K562 (cell line): ENCODE measurements around the gene PYROXD2. TPM values are rescaled to one million over a fixed set of nuclear protein-coding genes. Genes with fewer than 3 reads are reported as not detected.

ENCODE experiments used
- ATAC-seq: fragments of 200-7000 bp; cut with Tn5 transposase; 3 replicates; pipeline ENCODE4 v1.9.1; 2020; ENCODE audit warnings: moderate library complexity
- BruUV-seq: library from RNA; stranded (reverse); fragments of 400-500 nt; replicated peaks from 2 replicates; lab custom pipeline; 2021; lab: Mats Ljungman, UMichigan
- CTCF ChIA-PET: fragments of 300-600 bp; formaldehyde crosslinking; extraction: SDS; loops from one replicate; lab custom pipeline; 2021; ENCODE audit warnings: low intra/inter-chr PET ratio; lab: Yijun Ruan, JAX
- POLR2A ChIA-PET: fragments of 300-600, 350-650 bp; sonication (Branson Sonifier 250); formaldehyde crosslinking; extraction: SDS; loops from one replicate; lab custom pipeline; 2021; ENCODE audit warnings: antibody characterized with exemption, inconsistent platforms; lab: Yijun Ruan, JAX
- DNase-seq, 4 experiments: peaks; one replicate each; pipeline versions ENCODE4 v3.0.0 to v3.0.0-alpha.2; 2011 to 2018; ENCODE audit warnings: low spot score in 3 of 4, mixed read lengths in 3 of 4; ENCODE audit errors: extremely low read depth in 1 of 4
- FAIRE-seq: peaks from 2 replicates; lab custom pipeline; 2011; peaks lifted over from hg19 to GRCh38; lab: Jason Lieb, UNC
- H2AFZ ChIP-seq: 2 replicates; pipeline ENCODE4 v1.6.0; 2011; ENCODE audit warnings: low read depth, low read length, control low read depth, inconsistent platforms
- H3K27ac ChIP-seq: fragments of 200-600 bp; 3 replicates; pipeline ENCODE4 v1.8.0; 2011; ENCODE audit warnings: low read depth, mild to moderate bottlenecking, control low read depth, inconsistent platforms, low read length, moderate library complexity, mixed read lengths; ENCODE audit errors: extremely low read depth
- H3K27me3 ChIP-seq, 2 experiments: fragments of 300-600 bp in 1 of 2; 2 replicates in 1 of 2; 3 replicates in 1 of 2; pipeline versions ENCODE4 v1.6.0 to v1.8.0; 2011; ENCODE audit warnings: inconsistent platforms in 2 of 2, low read length in 2 of 2, mild to moderate bottlenecking in 1 of 2, mixed read lengths in 1 of 2, moderate library complexity in 1 of 2; ENCODE audit not compliant: control insufficient read depth in 2 of 2, insufficient read depth in 2 of 2
- H3K36me3 ChIP-seq: fragments of 300-600 bp; 3 replicates; pipeline ENCODE4 v1.8.0; 2011; ENCODE audit warnings: mild to moderate bottlenecking, low read length, inconsistent platforms; ENCODE audit not compliant: control insufficient read depth, insufficient read depth
- H3K4me1 ChIP-seq, 2 experiments: fragments of 200-600 bp in 1 of 2; replicated peaks in 1 of 2; 2 replicates in 1 of 2; 3 replicates in 1 of 2; pipeline versions ENCODE4 v1.5.1 to v1.8.0; 2011; ENCODE audit warnings: inconsistent platforms in 2 of 2, low read length in 2 of 2, mild to moderate bottlenecking in 1 of 2, mixed read lengths in 1 of 2, moderate library complexity in 1 of 2; ENCODE audit not compliant: control insufficient read depth in 2 of 2, insufficient read depth in 2 of 2
- H3K4me2 ChIP-seq: 2 replicates; pipeline ENCODE4 v1.6.1; 2011; ENCODE audit warnings: low read length, control low read depth, inconsistent platforms, mixed read lengths; ENCODE audit not compliant: insufficient read depth
- H3K4me3 ChIP-seq: fragments of 200-600 bp; sonication (generic), shearing (Covaris generic); 2 replicates; pipeline ENCODE4 v1.5.1; 2016; ENCODE audit warnings: control low read depth, inconsistent platforms
- H3K79me2 ChIP-seq: fragments of 200-600 bp; 3 replicates; pipeline ENCODE4 v1.8.0; 2011; ENCODE audit warnings: low read length, inconsistent platforms; ENCODE audit not compliant: control insufficient read depth, insufficient read depth
- H3K9ac ChIP-seq, 2 experiments: 2 replicates each; pipeline versions ENCODE4 v1.6.0 to v1.6.1; 2011; ENCODE audit warnings: low read depth in 2 of 2, low read length in 2 of 2, control low read depth in 1 of 2, inconsistent platforms in 1 of 2, mild to moderate bottlenecking in 1 of 2, mixed read lengths in 1 of 2; ENCODE audit not compliant: insufficient read depth in 1 of 2
- H3K9me1 ChIP-seq: one replicate; pipeline ENCODE4 v1.6.0; 2011; ENCODE audit warnings: inconsistent platforms, mild to moderate bottlenecking, low read length, moderate library complexity; ENCODE audit not compliant: control insufficient read depth, insufficient read depth
- H3K9me3 ChIP-seq: replicated peaks from 2 replicates; pipeline ENCODE4 v1.5.1; 2011; ENCODE audit warnings: low read depth, low read length, inconsistent platforms; ENCODE audit not compliant: control insufficient read depth, insufficient read depth
- H4K20me1 ChIP-seq: replicated peaks from 2 replicates; pipeline ENCODE4 v1.6.1; 2011; ENCODE audit warnings: low read length, inconsistent platforms, mixed read lengths; ENCODE audit not compliant: control insufficient read depth, insufficient read depth
- FOXK2 ChIP-seq, 2 experiments: fragments of 450-650 bp; IDR thresholded peaks in 1 of 2; conservative IDR thresholded peaks in 1 of 2; 2 replicates each; pipeline ENCODE4 v1.6.1; 2016; ENCODE audit warnings: low read depth in 2 of 2, mild to moderate bottlenecking in 1 of 2
- HEY1 ChIP-seq: fragments of 250-450 bp; sonication (Bioruptor Pico); IDR thresholded peaks from 2 replicates; pipeline ENCODE4 v1.5.0; 2020; ENCODE audit warnings: mild to moderate bottlenecking, moderate library complexity, borderline replicate concordance
- MYBL2 ChIP-seq, 2 experiments: fragments of 450-650 bp in 1 of 2; sonication (generic) in 1 of 2; formaldehyde crosslinking in 1 of 2; IDR thresholded peaks; 2 replicates each; pipeline versions ENCODE4 v1.6.1 to v1.8.1; 2017 to 2022; ENCODE audit warnings: borderline replicate concordance in 1 of 2, inconsistent platforms in 1 of 2, low read depth in 1 of 2, mild to moderate bottlenecking in 1 of 2, missing genetic modification reagents in 1 of 2, moderate library complexity in 1 of 2
- NFE2L1 ChIP-seq: fragments of 450-650 bp; IDR thresholded peaks from 2 replicates; pipeline ENCODE4 v1.6.1; 2016; ENCODE audit warnings: missing genetic modification characterization, low read depth, mild to moderate bottlenecking, missing compliant biosample characterization, moderate library complexity, borderline replicate concordance
- NR3C1 ChIP-seq: sonication (generic); formaldehyde crosslinking; IDR thresholded peaks from 2 replicates; pipeline ENCODE4 v1.8.1; 2022; ENCODE audit warnings: missing genetic modification reagents
- RBM25 ChIP-seq: fragments of 200-400 bp; formaldehyde crosslinking; IDR thresholded peaks from 2 replicates; pipeline ENCODE4 v1.6.1; 2018; ENCODE audit warnings: low read length, low read depth, moderate library complexity; ENCODE audit not compliant: severe bottlenecking
- SREBF2 ChIP-seq: sonication (generic); formaldehyde crosslinking; IDR thresholded peaks from 2 replicates; pipeline ENCODE4 v1.4.0; 2020; ENCODE audit warnings: mild to moderate bottlenecking, missing genetic modification reagents
- SRSF9 ChIP-seq: fragments of 200-400 bp; formaldehyde crosslinking; IDR thresholded peaks from 2 replicates; pipeline ENCODE4 v1.6.1; 2017; ENCODE audit warnings: low read depth, low read length, borderline replicate concordance
- TARDBP ChIP-seq: fragments of 450-650 bp; IDR thresholded peaks from 2 replicates; pipeline ENCODE4 v1.6.1; 2016
- ZC3H4 ChIP-seq: sonication (generic); formaldehyde crosslinking; IDR thresholded peaks from 2 replicates; pipeline ENCODE4 v1.9.0; 2021; ENCODE audit warnings: missing genetic modification reagents, borderline replicate concordance
- ZFP36 ChIP-seq: fragments of 150-350 bp; IDR thresholded peaks from 2 replicates; pipeline ENCODE4 v1.6.1; 2018; ENCODE audit warnings: low read length, low read depth; ENCODE audit not compliant: partially characterized antibody
- ZNF316 ChIP-seq: fragments of 450-650 bp; IDR thresholded peaks from 2 replicates; pipeline ENCODE4 v1.6.1; 2016
- ZNF584 ChIP-seq: fragments of 200-800 bp; sonication (Bioruptor generic); IDR thresholded peaks from 2 replicates; pipeline ENCODE4 v1.6.1; 2016; ENCODE audit warnings: low read depth, mild to moderate bottlenecking, missing genetic modification characterization, missing compliant biosample characterization
- ZNF609 ChIP-seq: sonication (generic); formaldehyde crosslinking; IDR thresholded peaks from 2 replicates; pipeline ENCODE4 v1.8.1; 2023; ENCODE audit warnings: missing genetic modification reagents, mild to moderate bottlenecking, borderline replicate concordance
- WGBS: fragments of 100-300 bp; shearing (Covaris generic); methylation state at CpG from one replicate; pipeline ENCODE4 v1.1.6; 2016; ENCODE audit warnings: low coverage, mixed read lengths; ENCODE audit not compliant: insufficient coverage; ENCODE audit errors: missing lambda C conversion rate; 5-methylcytosine and 5-hydroxymethylcytosine counted together
- in situ Hi-C: fragments of 300-500 bp; cut with MboI; formaldehyde crosslinking; loops from 4 replicates; pipeline ENCODE4 v1.15.0; 2018; ENCODE audit warnings: inconsistent platforms, mixed read lengths
- intact Hi-C: fragments of 100-400 bp; cut with micrococcal nuclease; formaldehyde crosslinking; loops from 2 replicates; pipeline ENCODE4 v1.14.2; 2022
- polyA plus RNA-seq, 8 experiments: library from polyadenylated mRNA; depleted of rRNA in 4 of 8; stranded (reverse) in 5 of 8; unstranded in 3 of 8; fragments of >200 nt; fragmentation: Nextera tagmentation in 2 of 8; fragmentation: Illumina TruSeq in 1 of 8; extraction: Ambion mirVana in 2 of 8; extraction: Trizol in 1 of 8; gene quantifications; 2 replicates each; pipeline versions ENCODE4 v1.2.1 to v1.2.3, GENCODE V29; 2011 to 2014; ENCODE audit warnings: inconsistent platforms in 1 of 8, missing spikeins in 1 of 8
- total RNA-seq, 7 experiments: library from RNA; depleted of rRNA in 6 of 7; stranded (reverse); fragments of >200 nt in 6 of 7; fragmentation: Illumina TruSeq in 2 of 7; extraction: Trizol in 2 of 7; gene quantifications; 2 replicates each; pipeline versions ENCODE4 v1.2.1 to v1.2.3, GENCODE V29; 2011 to 2021; ENCODE audit warnings: low replicate concordance in 1 of 7

The PYROXD2 gene
- total and polyA plus RNA-seq, 9 of the 15 experiments (the other 6 are each of a cell fraction or from before 2014, with no cell fraction given) = 0.14 to 1.4 (median 0.58) TPM

GRCh38 chr10:98449287-98449686, 34.3 kb upstream of the PYROXD2 start:
- in situ Hi-C loops = no loop called here
- POLR2A ChIA-PET = no interaction called here
- no TSS peak for BruUV-seq

GRCh38 chr10:98446661-98447221, 31.8 kb upstream of the PYROXD2 start, which contains the start of gene HPS1:
Gene HPS1 (minus strand): TSS chr10:98446935. CDS start chr10:98443240, 3,695 bp downstream.
- DNase-seq = peak; percentile 85 to 91 (median 88)
- WGBS = 3% methylated on average over 16 of the region's 47 CpGs
- Histone ChIP-seq H3K4me2 (peak within 1 kb of the TSS; percentile 88), H3K9me3 (no peaks in the 10 kb centered on the region; the same call in 1 of the 2 replicates), H3K4me1 (peaks cover 5 to 12% of the 10 kb centered on the region in 2 experiments; a peak in 4 of 5 replicates), H4K20me1 (no peaks in the 10 kb centered on the region), H3K4me3 (peak within 1 kb of the TSS; percentile 85), H3K36me3 (peaks cover 39% of the 10 kb centered on the region), H3K9me1 (no peaks in the 10 kb centered on the region), H3K9ac (peak within 1 kb of the TSS; percentile 81 to 95), H2AFZ (peak within 1 kb of the TSS; percentile 96), H3K27ac (peak within 1 kb of the TSS; percentile 85), H3K27me3 (no peaks in the 10 kb centered on the region), H3K79me2 (peaks cover 35% of the 10 kb centered on the region)
- FAIRE-seq = no peak
- ATAC-seq = peak; percentile 99
- BruUV-seq = no TSS peak
- POLR2A ChIA-PET = interaction anchor here (0.6 to 1.1 kb wide), 5 partner anchors 15 to 52 kb away, joined by 3 read pairs; no protein-coding TSS in a partner anchor
- intact Hi-C loops = no loop called here
- CTCF ChIA-PET = no interaction called here
- in situ Hi-C loops = no loop called here
- TF ChIP-seq ZNF609 (CRISPR knock-in tag) (no peak), TARDBP (no peak), ZNF584 (CRISPR knock-in tag) (no peak), FOXK2 (conservative IDR thresholded peaks at IDR 0.05 in 1 of 2, IDR thresholded peaks at IDR 0.05 in 1 of 2; ENCODE audit: low read depth in 2 of 2) (no peak), SRSF9 (no peak), SREBF2 (CRISPR knock-in tag) (no peak), ZNF316 (no peak), RBM25 (no peak), ZC3H4 (CRISPR knock-in tag) (no peak)

More at GRCh38 chr10:98449287-98449686, 34.3 kb upstream of the PYROXD2 start:
- Histone ChIP-seq H3K9me1 (no peaks in the 10 kb centered on the region), H3K9ac (no peak overlapping the region), H3K27me3 (no peaks in the 10 kb centered on the region), H3K4me2 (no peak overlapping the region), H3K27ac (no peak overlapping the region), H2AFZ (no peak overlapping the region), H3K4me3 (no peak overlapping the region), H3K36me3 (peaks cover 15% of the 10 kb centered on the region), H3K79me2 (peaks cover 29% of the 10 kb centered on the region), H4K20me1 (no peaks in the 10 kb centered on the region), H3K4me1 (peaks cover 5 to 12% of the 10 kb centered on the region in 2 experiments; a peak in 4 of 5 replicates), H3K9me3 (no peaks in the 10 kb centered on the region; the same call in 1 of the 2 replicates)
- FAIRE-seq (no peak), DNase-seq (no peak), ATAC-seq (no peak)
- TF ChIP-seq MYBL2 (IDR thresholded peaks at IDR 0.05; ENCODE audit: low read depth) (no peak), MYBL2 (CRISPR knock-in tag; IDR thresholded peaks at IDR 0.05; ENCODE audit: borderline replicate concordance) (no peak), HEY1 (CRISPR knock-in tag) (no peak), ZFP36 (peak; percentile 73), RBM25 (peak; percentile 79), NFE2L1 (no peak), NR3C1 (CRISPR knock-in tag) (no peak)
- CTCF ChIA-PET = no interaction called here
- intact Hi-C loops = no loop called here
